ENCODE results near the gene TDRD9. TPM values are rescaled to one million over a fixed set of nuclear protein-coding genes. Genes with fewer than 3 reads are reported as not detected.

Gene TDRD9
- total RNA-seq, 1 experiment from 2014 or later, result not detected

DNA sequence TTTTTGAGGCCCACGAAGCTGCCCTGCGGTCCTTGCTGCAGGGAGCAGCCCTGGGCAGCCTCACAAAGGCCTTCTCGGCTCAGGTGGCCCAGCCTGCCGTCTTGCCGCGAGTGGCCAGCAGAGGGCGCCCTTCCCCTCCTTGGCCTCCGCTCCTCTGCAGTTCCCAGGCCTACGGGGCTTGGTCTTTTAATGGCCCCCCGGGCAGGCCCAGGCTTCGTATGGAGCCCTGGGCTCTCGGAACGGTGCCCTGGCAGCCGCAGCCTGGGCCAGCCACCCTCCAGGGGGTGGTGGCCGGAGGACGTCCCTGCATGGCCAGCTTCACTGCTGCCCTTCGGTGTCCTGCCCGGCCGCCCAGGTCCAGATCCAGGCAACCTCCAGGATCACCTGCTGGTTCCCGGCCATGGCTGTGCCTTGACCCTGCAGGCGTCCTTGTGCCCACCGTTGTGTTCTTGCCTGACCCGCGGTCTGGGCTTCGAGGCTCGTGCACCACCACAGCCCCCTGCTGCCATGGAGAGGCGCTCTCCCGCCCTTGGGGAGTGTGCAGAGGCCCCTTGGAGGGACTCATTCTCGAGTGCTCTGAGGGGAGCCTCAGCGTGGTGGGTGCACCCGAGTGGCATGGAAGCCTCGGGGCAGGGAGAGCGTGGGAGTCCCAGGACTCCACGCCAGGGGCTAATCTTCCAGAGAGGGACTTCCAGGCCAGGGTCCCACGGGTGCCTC, 166.6 kb downstream of the TDRD9 start:
- ChIA-PET POLR2A (no interaction called here), CTCF (interaction anchor here (1.0 kb wide), 1 partner anchor 360 kb away, joined by 3 read pairs; no protein-coding TSS in a partner anchor)
- intact Hi-C loops (cut with micrococcal nuclease; ENCODE audit: unreplicated experiment) (loop anchor here (5.0 kb wide), 1 partner anchor 37 kb away; no protein-coding TSS in a partner anchor), in situ Hi-C loops (cut with HindIII; ENCODE audit: low pct_unique_long_range_greater_than_20kb, low sequenced_read_pairs) (no loop called here)
- H3K9me3 ChIP-seq (ENCODE audit: control insufficient read depth, insufficient read depth, low read depth, low read length), result no peaks in the 10 kb centered on the region
- no peaks in the 10 kb centered on the region; the same call in 1 of the 2 replicates for H3K4me1 ChIP-seq (ENCODE audit: control insufficient read depth, insufficient read depth, low read length)
- no peak overlapping the region for H3K27ac ChIP-seq (ENCODE audit: low read length)
- H3K36me3 ChIP-seq (ENCODE audit: control insufficient read depth, insufficient read depth, low read length), result no peaks in the 10 kb centered on the region
- TF ChIP-seq TCF7L2 (IDR thresholded peaks at IDR 0.05; ENCODE audit: low read depth, low read length) (no peak), CTCF (IDR thresholded peaks at IDR 0.05) (peak; percentile 92), SIN3A (IDR thresholded peaks at IDR 0.05; ENCODE audit: borderline replicate concordance, insufficient read depth, low read depth, low read length) (no peak), POLR2AphosphoS5 (IDR thresholded peaks at IDR 0.05; ENCODE audit: low read depth, low read length) (no peak), REST (IDR thresholded peaks at IDR 0.05; ENCODE audit: insufficient read depth in 1 of 2, low read depth in 2 of 2, low read length in 1 of 2) (no peak)
- DNase-seq (ENCODE audit: low read depth, low spot score) (no peak), ATAC-seq (peak; percentile 85)
- no peak overlapping the region for H3K4me3 ChIP-seq (ENCODE audit: low read depth in 2 of 2, low read length in 2 of 2)
- BruUV-seq (replicated peaks), result no TSS peak
- H3K27me3 ChIP-seq (ENCODE audit: control insufficient read depth, insufficient read depth, low read length), result no peaks in the 10 kb centered on the region

- TF ChIP-seq SIN3A (IDR thresholded peaks at IDR 0.05; ENCODE audit: borderline replicate concordance, insufficient read depth, low read depth, low read length) (no peak), REST (IDR thresholded peaks at IDR 0.05; ENCODE audit: insufficient read depth in 1 of 2, low read depth in 2 of 2, low read length in 1 of 2) (no peak), CTCF (IDR thresholded peaks at IDR 0.05) (no peak), TCF7L2 (IDR thresholded peaks at IDR 0.05; ENCODE audit: low read depth, low read length) (no peak), POLR2AphosphoS5 (IDR thresholded peaks at IDR 0.05; ENCODE audit: low read depth, low read length) (no peak)
- H3K4me3 ChIP-seq (ENCODE audit: low read depth in 2 of 2, low read length in 2 of 2), result no peak overlapping the region
- in situ Hi-C loops (cut with HindIII; ENCODE audit: low pct_unique_long_range_greater_than_20kb, low sequenced_read_pairs), result no loop called here
- no peak overlapping the region for H3K27ac ChIP-seq (ENCODE audit: low read length)
- no peaks in the 10 kb centered on the region for H3K9me3 ChIP-seq (ENCODE audit: control insufficient read depth, insufficient read depth, low read depth, low read length)
- no peaks in the 10 kb centered on the region; the same call in 1 of the 2 replicates for H3K4me1 ChIP-seq (ENCODE audit: control insufficient read depth, insufficient read depth, low read length)
- no TSS peak for BruUV-seq (replicated peaks)
- ATAC-seq (no peak), DNase-seq (ENCODE audit: low read depth, low spot score) (no peak)
- POLR2A ChIA-PET, result no interaction called here
- intact Hi-C loops (cut with micrococcal nuclease; ENCODE audit: unreplicated experiment), result no loop called here
- H3K27me3 ChIP-seq (ENCODE audit: control insufficient read depth, insufficient read depth, low read length), result no peaks in the 10 kb centered on the region
- CTCF ChIA-PET, result no interaction called here
- no peaks in the 10 kb centered on the region for H3K36me3 ChIP-seq (ENCODE audit: control insufficient read depth, insufficient read depth, low read length)
Observed at GRCh38 chr14:104095426-104096310, 167.4 kb downstream of the TDRD9 start.

Data from Panc1 (cell line).